AG04450 (cell line): ENCODE results near the gene TRIM72. TPM values are rescaled to one million over a fixed set of nuclear protein-coding genes. Genes with fewer than 3 reads are reported as not detected.
"Not testable (repeated sequence)": the region's sequence is repeated elsewhere in the genome, so short reads cannot be mapped to it uniquely, and the experiment has no call there.

ENCODE experiments used
- CTCF ChIA-PET: fragments of 300-600, 350-600 bp; formaldehyde crosslinking; extraction: SDS; loops from one replicate; lab custom pipeline; 2022; ENCODE audit warnings: antibody characterized with exemption, inconsistent platforms; lab: Charles Lee
- POLR2A ChIA-PET: fragments of 350-600 bp; formaldehyde crosslinking; extraction: SDS; loops from one replicate; lab custom pipeline; 2021; ENCODE audit warnings: antibody characterized with exemption, inconsistent platforms; lab: Yijun Ruan, JAX
- DNase-seq: peaks from one replicate; pipeline ENCODE4 v3.0.0-alpha.2; 2011; ENCODE audit warnings: low read depth, low spot score
- H3K27ac ChIP-seq: one replicate; pipeline ENCODE4 v1.5.1; 2012; ENCODE audit warnings: low read depth, low read length, control low read depth
- H3K27me3 ChIP-seq: one replicate; pipeline ENCODE4 v1.6.0; 2012; ENCODE audit warnings: low read length; ENCODE audit not compliant: control insufficient read depth, insufficient read depth
- H3K4me3 ChIP-seq: 2 replicates; pipeline ENCODE4 v1.5.1; 2011; ENCODE audit warnings: mild to moderate bottlenecking, low read depth, low read length, control low read depth
- H3K9me3 ChIP-seq: 2 replicates; pipeline ENCODE4 v1.5.1; 2012; ENCODE audit warnings: low read length; ENCODE audit not compliant: control insufficient read depth, insufficient read depth
- polyA plus RNA-seq: library from polyadenylated mRNA; depleted of rRNA; stranded (reverse); fragments of >200 nt; gene quantifications from 2 replicates; pipeline ENCODE4 v1.2.3, GENCODE V29; 2011
- TF ChIP-seq, protein P1 (sequence below): IDR thresholded peaks from 2 replicates; pipeline ENCODE4 v1.5.1; 2011; ENCODE audit warnings: low read depth, low read length, control low read depth, inconsistent platforms

TRIM72 gene
- polyA plus RNA-seq, 1 experiment: not detected

DNA sequence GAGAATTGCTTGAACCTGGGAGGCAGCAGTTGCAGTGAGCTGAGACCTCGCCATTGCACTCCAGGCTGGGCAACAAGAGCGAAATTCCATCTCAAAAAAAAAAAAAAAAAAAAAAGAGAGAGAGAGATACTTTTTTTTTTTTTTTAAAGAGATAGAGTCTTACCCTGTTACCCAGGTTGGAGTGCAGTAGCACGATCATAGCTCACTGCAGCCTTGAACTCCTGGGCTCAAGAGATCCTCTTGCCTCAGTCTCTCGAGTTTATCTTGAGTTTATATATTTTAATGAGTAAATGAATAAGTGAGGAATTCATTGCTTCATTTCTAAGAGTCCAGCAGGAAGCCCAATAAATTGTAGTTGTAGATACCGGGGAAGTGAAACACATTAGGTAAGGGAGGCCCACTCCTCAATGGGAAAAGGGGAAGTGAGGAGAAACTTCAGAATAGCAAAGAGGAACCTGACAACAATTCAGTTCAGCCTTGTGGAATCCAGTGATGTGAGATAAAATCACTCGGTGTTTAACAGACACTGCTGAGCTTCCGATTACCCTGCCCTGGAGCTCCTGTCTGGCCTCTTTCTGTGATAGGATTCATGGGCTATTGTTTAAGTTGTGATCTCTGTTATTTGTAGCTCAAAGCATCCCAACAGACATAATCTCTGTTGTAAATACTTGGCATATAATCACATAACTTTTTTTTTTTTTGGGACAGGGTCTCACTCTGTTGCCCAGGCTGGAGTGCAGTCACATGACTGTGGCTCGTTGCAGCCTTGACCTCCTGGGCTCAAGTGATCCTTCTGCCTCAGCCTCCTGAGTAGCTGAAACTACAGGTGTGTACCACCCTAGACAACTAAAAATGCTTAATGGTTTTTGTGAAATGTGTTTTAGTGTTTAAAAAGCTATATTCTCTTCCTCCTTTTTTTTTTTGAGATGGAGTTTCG is 30.1 kb downstream of the TRIM72 start:
- TF ChIP-seq, protein P1, sequence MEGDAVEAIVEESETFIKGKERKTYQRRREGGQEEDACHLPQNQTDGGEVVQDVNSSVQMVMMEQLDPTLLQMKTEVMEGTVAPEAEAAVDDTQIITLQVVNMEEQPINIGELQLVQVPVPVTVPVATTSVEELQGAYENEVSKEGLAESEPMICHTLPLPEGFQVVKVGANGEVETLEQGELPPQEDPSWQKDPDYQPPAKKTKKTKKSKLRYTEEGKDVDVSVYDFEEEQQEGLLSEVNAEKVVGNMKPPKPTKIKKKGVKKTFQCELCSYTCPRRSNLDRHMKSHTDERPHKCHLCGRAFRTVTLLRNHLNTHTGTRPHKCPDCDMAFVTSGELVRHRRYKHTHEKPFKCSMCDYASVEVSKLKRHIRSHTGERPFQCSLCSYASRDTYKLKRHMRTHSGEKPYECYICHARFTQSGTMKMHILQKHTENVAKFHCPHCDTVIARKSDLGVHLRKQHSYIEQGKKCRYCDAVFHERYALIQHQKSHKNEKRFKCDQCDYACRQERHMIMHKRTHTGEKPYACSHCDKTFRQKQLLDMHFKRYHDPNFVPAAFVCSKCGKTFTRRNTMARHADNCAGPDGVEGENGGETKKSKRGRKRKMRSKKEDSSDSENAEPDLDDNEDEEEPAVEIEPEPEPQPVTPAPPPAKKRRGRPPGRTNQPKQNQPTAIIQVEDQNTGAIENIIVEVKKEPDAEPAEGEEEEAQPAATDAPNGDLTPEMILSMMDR: no peak
- no peak for DNase-seq
- Histone ChIP-seq H3K27ac (no peak overlapping the region), H3K9me3 (no peaks in the 10 kb centered on the region), H3K4me3 (no peak overlapping the region), H3K27me3 (peaks cover 2% of the 10 kb centered on the region)
- CTCF ChIA-PET: no interaction called here
- POLR2A ChIA-PET: no interaction called here

DNA sequence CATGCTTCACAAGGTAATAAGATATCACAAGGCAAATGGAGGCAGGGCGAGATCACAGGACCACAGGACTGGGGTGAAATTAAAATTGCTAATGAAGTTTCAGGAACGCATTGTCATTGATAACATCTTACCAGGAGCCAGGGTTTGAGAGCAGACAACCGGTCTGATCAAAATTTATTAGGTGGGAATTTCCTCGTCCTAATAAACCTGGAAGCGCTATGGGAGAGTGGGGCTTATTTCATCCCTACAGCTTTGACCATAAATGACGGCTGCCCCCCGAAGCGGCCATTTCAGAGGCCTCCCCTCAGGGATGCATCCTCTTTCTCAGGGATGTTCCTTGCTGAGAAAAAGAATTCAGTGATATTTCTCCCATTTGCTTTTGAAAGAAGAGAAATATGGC is 31.7 kb downstream of the TRIM72 start:
- CTCF ChIA-PET, H3K27me3 ChIP-seq, POLR2A ChIA-PET, H3K27ac ChIP-seq, H3K9me3 ChIP-seq, DNase-seq, H3K4me3 ChIP-seq: not testable (repeated sequence)

DNA sequence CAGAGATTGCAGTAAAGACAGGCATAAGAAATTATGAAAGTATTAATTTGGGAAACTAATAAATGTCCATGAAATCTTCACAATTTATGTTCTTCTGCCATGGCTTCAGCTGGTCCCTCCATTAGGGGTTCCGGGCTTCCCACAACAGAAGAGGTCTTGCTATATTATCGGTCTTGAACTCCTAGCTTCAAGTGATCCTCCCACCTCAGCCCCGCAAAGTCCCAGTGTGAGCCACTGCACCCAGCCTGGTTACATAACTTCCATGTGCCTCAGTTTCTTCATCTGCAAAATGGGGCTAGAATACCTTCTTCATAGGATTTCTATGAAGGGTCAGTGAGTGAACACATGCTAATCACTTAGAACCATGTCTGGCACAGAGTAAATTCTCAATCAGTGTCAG is 32.4 kb downstream of the TRIM72 start:
- CTCF ChIA-PET: no interaction called here
- no peak for DNase-seq

DNA sequence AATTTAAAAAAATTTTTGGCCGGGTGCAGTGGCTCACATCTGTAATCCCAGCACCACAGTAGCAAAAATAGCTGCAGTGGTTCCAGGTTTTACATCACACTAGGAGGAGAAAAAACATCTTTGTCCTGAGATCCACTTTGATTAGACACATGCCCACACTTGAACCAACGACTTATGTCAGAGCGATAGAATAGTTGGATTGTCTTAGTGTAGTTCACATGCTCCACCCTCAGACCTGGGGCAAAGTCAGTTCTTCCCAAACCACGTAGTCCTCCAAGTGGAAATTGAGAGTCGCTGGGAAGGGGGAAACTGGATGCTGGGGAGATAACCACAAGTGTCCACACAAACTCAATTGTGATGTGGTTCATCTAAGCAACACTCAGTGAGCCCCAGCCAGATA is 34.4 kb downstream of the TRIM72 start:
- TF ChIP-seq, protein P1: no peak
- CTCF ChIA-PET: no interaction called here
- no peak overlapping the region for H3K4me3 ChIP-seq
- DNase-seq: no peak
- no peaks in the 10 kb centered on the region for H3K9me3 ChIP-seq
- POLR2A ChIA-PET: no interaction called here
- H3K27ac ChIP-seq: no peak overlapping the region
- H3K27me3 ChIP-seq: peaks cover 2% of the 10 kb centered on the region

More for the DNA sequence above, 32.4 kb downstream of the TRIM72 start:
- Histone ChIP-seq H3K9me3 (no peaks in the 10 kb centered on the region), H3K4me3 (no peak overlapping the region), H3K27me3 (peaks cover 4% of the 10 kb centered on the region), H3K27ac (no peak overlapping the region)
- TF ChIP-seq, protein P1: no peak
- POLR2A ChIA-PET: no interaction called here

DNA sequence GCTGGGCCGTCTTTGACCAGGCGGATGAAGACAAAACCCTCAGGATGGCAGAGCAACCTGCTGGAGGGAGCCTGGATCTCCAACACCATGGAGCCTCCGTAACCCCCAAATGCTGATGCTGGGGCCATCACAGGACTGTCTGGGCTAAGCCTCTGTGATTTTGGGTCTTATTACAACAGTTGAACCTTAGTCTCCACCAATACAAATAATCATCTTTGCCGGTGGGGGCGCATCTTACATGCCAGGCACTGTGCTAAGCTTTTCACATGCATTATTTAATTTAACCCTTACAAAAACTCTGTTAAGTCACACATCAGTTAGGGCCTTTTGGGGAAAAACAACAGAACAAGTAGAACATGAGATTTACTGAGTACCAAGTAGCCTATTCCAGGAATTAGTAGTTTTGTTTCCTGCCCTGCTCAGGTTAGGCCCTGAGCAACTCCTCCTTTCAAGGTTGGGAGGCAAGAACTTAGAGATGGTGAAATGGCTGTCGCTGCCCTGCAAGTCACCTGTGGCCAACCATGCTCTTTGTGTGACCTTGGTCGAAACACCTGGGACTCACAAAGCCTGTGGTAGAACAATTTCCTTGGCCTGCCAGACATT is 37.0 kb downstream of the TRIM72 start:
- ChIA-PET POLR2A (no interaction called here), CTCF (no interaction called here)
- no peaks in the 10 kb centered on the region for H3K9me3 ChIP-seq
- no peak overlapping the region for H3K4me3 ChIP-seq
- H3K27me3 ChIP-seq: peaks cover 2% of the 10 kb centered on the region
- DNase-seq: no peak
- TF ChIP-seq, protein P1: no peak
- H3K27ac ChIP-seq: no peak overlapping the region
